NB4 (cell line): ENCODE measurements around the gene UBASH3A.

ENCODE experiments used
- MYC ChIP-seq: IDR thresholded peaks from 2 replicates; pipeline ENCODE4 v1.6.1; 2011; ENCODE audit warnings: low read depth, low read length
- TF ChIP-seq, protein P1 (sequence below): IDR thresholded peaks from one replicate; pipeline ENCODE4 v1.5.1; 2012; ENCODE audit warnings: low read depth, low read length

- TF ChIP-seq, protein P1, sequence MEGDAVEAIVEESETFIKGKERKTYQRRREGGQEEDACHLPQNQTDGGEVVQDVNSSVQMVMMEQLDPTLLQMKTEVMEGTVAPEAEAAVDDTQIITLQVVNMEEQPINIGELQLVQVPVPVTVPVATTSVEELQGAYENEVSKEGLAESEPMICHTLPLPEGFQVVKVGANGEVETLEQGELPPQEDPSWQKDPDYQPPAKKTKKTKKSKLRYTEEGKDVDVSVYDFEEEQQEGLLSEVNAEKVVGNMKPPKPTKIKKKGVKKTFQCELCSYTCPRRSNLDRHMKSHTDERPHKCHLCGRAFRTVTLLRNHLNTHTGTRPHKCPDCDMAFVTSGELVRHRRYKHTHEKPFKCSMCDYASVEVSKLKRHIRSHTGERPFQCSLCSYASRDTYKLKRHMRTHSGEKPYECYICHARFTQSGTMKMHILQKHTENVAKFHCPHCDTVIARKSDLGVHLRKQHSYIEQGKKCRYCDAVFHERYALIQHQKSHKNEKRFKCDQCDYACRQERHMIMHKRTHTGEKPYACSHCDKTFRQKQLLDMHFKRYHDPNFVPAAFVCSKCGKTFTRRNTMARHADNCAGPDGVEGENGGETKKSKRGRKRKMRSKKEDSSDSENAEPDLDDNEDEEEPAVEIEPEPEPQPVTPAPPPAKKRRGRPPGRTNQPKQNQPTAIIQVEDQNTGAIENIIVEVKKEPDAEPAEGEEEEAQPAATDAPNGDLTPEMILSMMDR: no peak
- TF ChIP-seq MYC: no peak
Observed at GRCh38 chr21:42387843-42388340, 15.8 kb upstream of the UBASH3A start.
